GM23248 (cell line): ENCODE results near the gene SELENOO. TPM values are rescaled to one million over a fixed set of nuclear protein-coding genes. Genes with fewer than 3 reads are reported as not detected.
"Not testable (repeated sequence)": the region's sequence is repeated elsewhere in the genome, so short reads cannot be mapped to it uniquely, and the experiment has no call there.

Experiments
- DNase-seq: peaks from one replicate; pipeline ENCODE4 v3.0.0-alpha.2; 2015
- H2AFZ ChIP-seq: fragments of 200-600 bp; sonication (generic); 2 replicates; pipeline ENCODE4 v1.6.1; 2016; ENCODE audit warnings: antibody characterized with exemption
- H3F3A ChIP-seq: fragments of 200-600 bp; sonication (generic); 2 replicates; pipeline ENCODE4 v1.6.1; 2016; ENCODE audit warnings: mild to moderate bottlenecking, antibody characterized with exemption, mixed run types; ENCODE audit not compliant: insufficient read depth
- H3K27ac ChIP-seq: fragments of 200-600 bp; sonication (generic); 2 replicates; pipeline ENCODE4 v1.5.1; 2016; ENCODE audit warnings: mild to moderate bottlenecking
- H3K27me3 ChIP-seq: fragments of 200-600 bp; sonication (generic); replicated peaks from 2 replicates; pipeline ENCODE4 v1.6.1; 2016; ENCODE audit warnings: mild to moderate bottlenecking; ENCODE audit not compliant: insufficient read depth
- H3K36me3 ChIP-seq: fragments of 200-600 bp; sonication (generic); 2 replicates; pipeline ENCODE4 v1.6.1; 2016; ENCODE audit warnings: low read depth, mild to moderate bottlenecking
- H3K4me1 ChIP-seq: fragments of 200-600 bp; sonication (generic); 2 replicates; pipeline ENCODE4 v1.6.1; 2016; ENCODE audit warnings: mild to moderate bottlenecking; ENCODE audit not compliant: insufficient read depth
- H3K4me2 ChIP-seq: fragments of 200-600 bp; sonication (generic); one replicate; pipeline ENCODE4 v1.6.1; 2016; ENCODE audit warnings: mild to moderate bottlenecking; ENCODE audit not compliant: unreplicated experiment
- H3K4me3 ChIP-seq: fragments of 200-600 bp; sonication (generic); 2 replicates; pipeline ENCODE4 v1.5.1; 2016; ENCODE audit warnings: mild to moderate bottlenecking
- H3K79me2 ChIP-seq: fragments of 200-600 bp; sonication (generic); 2 replicates; pipeline ENCODE4 v1.6.1; 2016; ENCODE audit warnings: mild to moderate bottlenecking; ENCODE audit not compliant: insufficient read depth
- H3K9ac ChIP-seq: fragments of 200-600 bp; sonication (generic); 2 replicates; pipeline ENCODE4 v1.6.1; 2016; ENCODE audit warnings: mild to moderate bottlenecking
- H3K9me2 ChIP-seq: fragments of 200-600 bp; sonication (generic); 2 replicates; pipeline ENCODE4 v1.6.1; 2016; ENCODE audit warnings: mixed run types, mild to moderate bottlenecking, moderate library complexity; ENCODE audit not compliant: insufficient read depth
- H3K9me3 ChIP-seq: fragments of 200-600 bp; sonication (generic); one replicate; pipeline ENCODE4 v1.6.1; 2017; ENCODE audit warnings: low read depth
- H4K20me1 ChIP-seq: fragments of 200-600 bp; sonication (generic); 2 replicates; pipeline ENCODE4 v1.6.0; 2016; ENCODE audit not compliant: insufficient read depth
- EZH2 ChIP-seq: fragments of 200-600 bp; sonication (generic); IDR thresholded peaks from 2 replicates; pipeline ENCODE4 v1.6.1; 2018; ENCODE audit warnings: antibody characterized with exemption, mild to moderate bottlenecking; ENCODE audit not compliant: insufficient read depth, poor library complexity, severe bottlenecking
- EZH2phosphoT487 ChIP-seq: fragments of 200-600 bp; sonication (generic); IDR thresholded peaks from 2 replicates; pipeline ENCODE4 v1.6.1; 2018; ENCODE audit warnings: antibody characterized with exemption, moderate library complexity, mild to moderate bottlenecking, low read depth; ENCODE audit not compliant: insufficient read depth
- WGBS, 2 experiments: methylation state at CpG; one replicate each; pipeline ENCODE4 v1.1.6; 2015 to 2017; ENCODE audit warnings: low lambda C conversion rate in 2 of 2, low coverage in 1 of 2; ENCODE audit errors: missing lambda C conversion rate in 2 of 2; 5-methylcytosine and 5-hydroxymethylcytosine counted together
- in situ Hi-C: fragments of 300-500 bp; cut with MboI; formaldehyde crosslinking; loops from 2 replicates; pipeline ENCODE4 v1.15.0; 2020
- polyA plus RNA-seq: library from polyadenylated mRNA; unstranded; fragments of >200 nt; fragmentation: Nextera tagmentation; extraction: Ambion mirVana; gene quantifications from 2 replicates; pipeline ENCODE4 v1.2.1, GENCODE V29; 2016
- total RNA-seq: library from RNA; depleted of rRNA; stranded (reverse); fragments of >200 nt; shearing (Covaris generic); gene quantifications from 2 replicates; pipeline ENCODE4 v1.2.3, GENCODE V29; 2014

Gene SELENOO
- total and polyA plus RNA-seq, 2 experiments from 2014 or later = 5.0 to 24.3 TPM

DNA sequence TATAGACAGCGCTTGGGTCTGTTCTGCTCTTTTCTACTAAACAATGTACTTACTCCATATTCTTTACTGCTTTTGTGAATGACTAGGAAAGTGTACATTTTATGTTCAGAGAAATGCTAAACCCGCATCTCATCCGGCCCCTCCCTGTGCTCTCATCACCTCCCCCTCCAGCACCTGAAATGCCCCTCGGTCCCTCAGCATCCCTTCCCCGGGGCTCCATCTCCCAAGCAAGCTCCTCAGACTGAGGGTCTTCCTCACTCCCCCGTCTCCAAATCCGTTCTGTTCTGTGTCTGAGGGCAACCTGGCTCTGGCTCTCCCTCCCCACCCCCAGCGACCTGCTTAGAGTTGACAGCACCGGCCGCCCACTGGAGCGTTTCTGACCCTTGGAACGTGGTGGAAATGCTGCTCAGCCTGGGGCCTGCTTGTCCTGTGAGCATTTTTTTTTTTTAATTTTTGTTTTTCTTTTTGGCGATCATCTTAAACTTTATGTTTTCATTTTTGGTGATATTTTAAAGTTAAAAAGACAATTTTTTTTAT is 1.4 kb downstream of the SELENOO start:
- Histone ChIP-seq H3K9ac (peak overlapping the region; percentile 76), H3K9me2 (no peaks in the 10 kb centered on the region), H3F3A (no peaks in the 10 kb centered on the region; the same call in 1 of the 2 replicates), H3K27me3 (no peaks in the 10 kb centered on the region), H3K4me2 (peak overlapping the region; percentile 76), H3K4me3 (peak overlapping the region; percentile 94), H3K4me1 (peaks cover 8% of the 10 kb centered on the region), H3K27ac (no peak overlapping the region), H3K36me3 (peaks cover 10% of the 10 kb centered on the region; the same call in 1 of the 2 replicates), H3K79me2 (peaks cover 42% of the 10 kb centered on the region), H2AFZ (no peak overlapping the region), H3K9me3 (no peaks in the 10 kb centered on the region), H4K20me1 (no peaks in the 10 kb centered on the region)
- TF ChIP-seq EZH2phosphoT487 (no peak), EZH2 (no peak)
- 59 to 64% methylated on average over 9 to 13 of the region's 13 CpGs for WGBS, 2 experiments
- in situ Hi-C loops = no loop called here
- DNase-seq = no peak

GRCh38 chr22:50203288-50203687 is 2.5 kb downstream of the SELENOO start:
- WGBS, 2 experiments = 100% methylated on average over 1 of the region's 1 CpG
- in situ Hi-C loops = no loop called here
- Histone ChIP-seq H2AFZ (no peak overlapping the region), H3K4me1 (peaks cover 8% of the 10 kb centered on the region), H3K9me3 (no peaks in the 10 kb centered on the region), H3K27ac (no peak overlapping the region), H3F3A (no peaks in the 10 kb centered on the region; the same call in 1 of the 2 replicates), H3K27me3 (no peaks in the 10 kb centered on the region), H4K20me1 (no peaks in the 10 kb centered on the region), H3K4me3 (no peak overlapping the region), H3K79me2 (peaks cover 42% of the 10 kb centered on the region), H3K4me2 (no peak overlapping the region), H3K36me3 (peaks cover 10% of the 10 kb centered on the region; the same call in 1 of the 2 replicates), H3K9me2 (no peaks in the 10 kb centered on the region), H3K9ac (no peak overlapping the region)
- DNase-seq = no peak
- TF ChIP-seq EZH2phosphoT487 (no peak), EZH2 (no peak)

DNA sequence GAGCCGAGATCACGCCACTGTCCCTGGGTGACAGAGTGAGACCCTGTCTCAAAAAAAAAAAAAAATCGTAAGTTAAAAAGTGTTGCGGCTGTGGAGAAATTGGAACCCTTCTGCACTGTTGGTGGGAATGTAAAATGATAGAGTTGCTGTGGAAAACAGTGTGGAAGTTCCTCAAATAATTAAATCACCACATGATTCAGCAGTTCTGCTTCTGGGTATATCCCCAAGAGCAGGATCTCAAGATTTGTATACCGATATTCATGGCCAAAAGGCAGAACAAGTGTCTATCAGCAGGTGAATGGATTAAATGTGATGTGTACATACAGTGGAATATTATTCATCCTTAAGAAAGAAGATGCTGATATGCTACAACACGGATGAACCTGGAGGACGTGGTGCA is 3.8 kb downstream of the SELENOO start:
- H3K4me2 ChIP-seq = no peak overlapping the region
- peaks cover 42% of the 10 kb centered on the region for H3K79me2 ChIP-seq
- no peaks in the 10 kb centered on the region for H3K9me2 ChIP-seq
- no peaks in the 10 kb centered on the region for H3K9me3 ChIP-seq
- peaks cover 10% of the 10 kb centered on the region; the same call in 1 of the 2 replicates for H3K36me3 ChIP-seq
- peaks cover 8% of the 10 kb centered on the region for H3K4me1 ChIP-seq
- no peaks in the 10 kb centered on the region for H4K20me1 ChIP-seq
- H3K9ac ChIP-seq = no peak overlapping the region
- H3K4me3 ChIP-seq = no peak overlapping the region
- TF ChIP-seq EZH2phosphoT487 = no peak
- no peak for TF ChIP-seq EZH2
- in situ Hi-C loops = no loop called here
- H3K27ac ChIP-seq = no peak overlapping the region
- 97% methylated on average over 7 of the region's 7 CpGs for WGBS, 2 experiments
- H3F3A ChIP-seq = no peaks in the 10 kb centered on the region
- H2AFZ ChIP-seq = no peak overlapping the region
- no peaks in the 10 kb centered on the region for H3K27me3 ChIP-seq
- DNase-seq = no peak

GRCh38 chr22:50204998-50205397 is 4.2 kb downstream of the SELENOO start:
- H3K9me3 ChIP-seq, H3K4me1 ChIP-seq, H3K27ac ChIP-seq, in situ Hi-C loops, H4K20me1 ChIP-seq, H3K36me3 ChIP-seq, H3K9ac ChIP-seq, DNase-seq, H3K9me2 ChIP-seq, H2AFZ ChIP-seq, H3K4me3 ChIP-seq, H3F3A ChIP-seq, H3K27me3 ChIP-seq, H3K4me2 ChIP-seq: not testable (repeated sequence)
- peaks cover 42% of the 10 kb centered on the region for H3K79me2 ChIP-seq
- 74 to 78% methylated on average over 9 of the region's 9 CpGs for WGBS, 2 experiments
